Nucleus accumbens (tissue), 56 donors: Measurements from ENCODE around the gene DLL1.

Source experiments
- DNase-seq, 56 donors: peaks; one replicate each; lab custom pipeline; 2025; lab: John Stamatoyannopoulos, UW

The DLL1 gene

DNA sequence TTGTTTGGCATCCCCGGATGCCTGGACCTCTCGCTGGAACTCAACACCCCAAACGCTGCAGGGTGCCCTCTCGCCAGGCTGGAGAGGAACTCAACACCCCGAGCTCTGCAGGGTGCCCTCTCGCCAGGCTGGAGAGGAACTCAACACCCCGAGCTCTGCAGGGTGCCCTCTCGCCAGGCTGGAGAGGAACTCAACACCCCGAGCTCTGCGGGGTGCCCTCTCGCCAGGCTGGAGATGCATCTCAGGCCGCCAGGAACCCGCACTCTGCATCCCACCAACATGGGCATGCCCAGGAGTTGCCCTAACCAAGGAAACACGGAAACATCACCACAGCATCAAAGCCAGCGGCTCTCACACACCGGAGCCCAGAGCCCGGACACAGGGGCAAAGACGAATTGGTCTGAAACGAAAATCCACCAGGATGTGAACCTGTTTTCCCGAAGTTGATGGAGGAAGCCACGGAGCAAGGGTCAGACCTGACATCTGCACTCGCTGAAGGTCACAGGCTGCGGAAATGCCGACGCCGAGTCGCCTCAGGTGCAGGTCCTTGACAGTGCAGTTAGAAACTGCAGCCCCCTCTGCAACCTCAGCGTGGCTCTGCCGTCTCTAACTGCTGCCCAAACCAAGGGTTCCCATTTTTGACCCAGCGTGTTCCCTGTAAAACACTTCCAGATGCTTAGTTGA is 37.5 kb downstream of the DLL1 start:
- DNase-seq, result no peak

DNA sequence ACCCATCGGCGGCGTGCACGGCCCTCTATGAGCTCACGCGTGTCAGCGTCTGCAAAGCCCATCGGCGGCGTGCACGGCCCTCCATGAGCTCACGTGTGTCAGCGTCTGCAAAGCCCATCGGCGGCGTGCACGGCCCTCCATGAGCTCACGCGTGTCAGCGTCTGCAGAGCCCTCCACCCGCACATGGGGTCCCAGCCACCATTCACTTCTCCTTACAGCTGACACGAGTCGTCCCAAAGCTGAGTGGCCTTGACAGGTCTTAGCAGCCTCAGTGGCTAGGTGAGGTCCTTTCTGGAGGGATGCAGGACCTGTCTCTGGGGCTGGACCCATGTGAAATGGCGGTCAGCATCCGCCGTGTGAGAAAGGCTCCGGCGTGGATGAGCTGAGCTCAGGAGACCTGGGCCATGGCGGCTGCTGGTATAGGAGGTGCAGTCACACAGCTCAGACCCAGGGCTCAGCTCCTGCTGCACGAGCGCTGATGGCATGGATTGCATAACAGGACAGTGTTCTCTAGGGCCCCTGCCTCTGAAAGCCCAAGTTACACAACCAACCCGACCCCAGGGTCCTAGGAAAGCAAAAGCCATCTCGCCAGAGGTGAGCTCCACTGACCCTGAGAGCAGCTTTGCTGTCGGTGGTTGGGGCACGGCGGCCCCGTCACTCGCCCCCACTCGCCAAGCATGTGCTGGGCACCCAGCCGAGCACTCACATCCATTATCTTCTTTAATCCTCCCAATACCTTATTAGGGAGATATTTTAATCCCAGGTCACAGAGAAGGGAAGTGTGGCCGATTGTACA is 38.9 kb downstream of the DLL1 start:
- DNase-seq, result no peak

DNA sequence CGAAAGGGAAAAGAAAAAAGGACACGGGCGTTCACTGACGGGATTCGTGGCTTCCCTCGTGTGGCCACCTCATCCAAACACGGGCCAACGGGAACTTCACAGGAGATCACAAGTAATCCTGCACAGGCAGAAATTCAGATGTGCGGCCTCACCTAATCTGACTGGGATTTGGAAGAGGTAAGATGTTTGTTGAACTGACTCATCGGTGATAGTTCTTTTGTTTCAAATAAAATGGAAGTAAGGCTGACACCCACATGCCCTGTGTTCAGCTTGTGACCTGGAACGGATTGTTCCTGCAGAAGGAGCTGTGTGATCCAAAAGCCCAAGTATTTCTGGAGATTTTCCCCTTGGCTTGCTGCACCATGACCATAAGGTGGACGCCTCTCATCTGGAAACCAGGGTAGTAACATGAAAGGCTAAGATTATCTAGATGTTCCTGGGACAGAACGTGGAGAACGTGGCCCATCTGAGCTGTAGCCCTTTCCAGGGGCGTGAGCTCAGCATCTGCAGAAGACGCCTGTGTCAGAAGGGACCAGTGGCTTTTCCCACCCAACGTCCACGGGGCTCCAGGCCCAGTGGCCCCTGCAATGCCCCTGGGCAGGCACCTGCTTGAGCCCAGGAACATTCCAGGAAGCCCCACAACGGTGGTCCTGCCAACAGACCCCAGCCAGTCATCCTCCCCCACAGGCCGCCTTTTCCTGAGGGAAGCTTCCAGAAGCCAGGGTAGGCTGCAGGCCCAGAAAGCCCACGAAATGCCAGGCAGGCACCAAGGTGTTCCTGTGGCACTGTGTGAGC is 39.7 kb downstream of the DLL1 start:
- peak in 2 of 56 donors; percentile 23 to 33 for DNase-seq

DNA sequence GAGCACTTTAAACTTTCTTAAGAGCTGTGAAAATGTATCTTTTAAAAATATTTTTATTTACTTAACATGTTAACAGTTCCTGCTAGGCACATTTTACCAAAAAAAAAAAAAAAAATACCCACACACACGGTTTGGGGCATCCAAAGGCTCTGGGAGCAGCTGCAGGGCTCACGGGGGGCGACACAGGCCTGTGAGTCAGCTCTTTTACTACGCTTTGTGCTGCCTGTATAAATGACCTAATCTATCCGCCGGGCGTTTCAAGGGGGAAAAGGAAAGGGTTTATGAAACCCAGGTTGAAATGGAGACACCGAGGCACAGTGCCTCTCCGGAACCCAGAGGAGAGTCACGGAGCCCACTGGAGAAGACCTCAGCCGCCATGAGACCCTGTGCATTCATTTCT is 40.4 kb downstream of the DLL1 start:
- DNase-seq, result no peak

DNA sequence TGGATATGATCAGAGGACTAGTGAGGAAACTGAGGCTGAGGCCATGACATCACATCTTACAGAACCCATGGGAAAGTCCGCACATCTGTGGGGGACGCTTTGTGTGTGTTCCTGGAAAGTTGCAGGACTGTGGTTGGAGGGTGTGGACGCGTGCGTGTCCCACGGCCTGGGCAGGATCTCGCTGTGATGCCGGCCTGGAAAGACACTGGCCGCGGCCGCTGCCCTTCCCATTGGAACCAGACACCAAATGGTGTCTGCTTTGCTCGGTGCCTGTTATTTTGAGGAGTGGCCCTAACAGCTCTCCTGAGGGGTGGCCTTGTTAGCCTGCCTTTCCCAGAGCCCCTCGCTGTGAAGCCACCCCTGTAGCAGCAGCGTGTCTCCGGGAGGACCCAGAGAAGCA is 41.1 kb downstream of the DLL1 start:
- no peak for DNase-seq

DNA sequence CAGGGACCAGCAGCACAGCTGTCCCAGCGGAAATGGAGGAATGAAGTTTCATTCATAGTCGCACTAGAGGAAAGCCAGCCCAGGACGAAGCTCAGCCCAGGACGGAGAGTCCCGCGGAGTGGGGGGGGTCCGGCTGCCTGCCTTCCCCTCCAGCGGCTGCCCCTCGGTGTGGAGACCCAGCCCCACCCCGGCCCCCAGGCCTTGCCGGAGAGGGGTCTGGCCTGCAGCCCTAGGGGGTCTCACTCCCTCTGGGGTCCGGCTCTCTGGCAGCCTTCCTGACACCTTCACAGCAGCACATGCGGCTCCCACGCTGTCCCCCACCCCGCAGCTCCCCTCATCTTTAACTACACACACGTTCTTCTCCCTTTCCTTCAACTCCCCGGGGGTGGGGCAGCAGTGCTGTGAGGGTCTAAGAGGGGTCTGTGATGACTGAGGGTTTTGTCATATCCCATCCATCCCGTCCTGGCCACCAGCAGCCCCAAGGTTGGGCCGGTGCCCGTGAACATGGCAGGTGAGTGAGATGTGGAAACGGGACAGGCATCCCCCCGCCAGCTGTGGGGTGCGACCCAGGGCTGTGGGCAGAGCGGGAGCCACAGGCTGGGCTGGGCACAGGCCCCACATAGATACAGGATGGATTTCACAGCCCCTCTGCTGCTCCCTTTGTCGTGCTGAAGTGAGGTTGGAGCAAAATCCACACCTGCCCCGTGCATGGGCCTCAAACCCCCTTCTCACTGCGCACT is 41.8 kb downstream of the DLL1 start:
- no peak for DNase-seq

DNA sequence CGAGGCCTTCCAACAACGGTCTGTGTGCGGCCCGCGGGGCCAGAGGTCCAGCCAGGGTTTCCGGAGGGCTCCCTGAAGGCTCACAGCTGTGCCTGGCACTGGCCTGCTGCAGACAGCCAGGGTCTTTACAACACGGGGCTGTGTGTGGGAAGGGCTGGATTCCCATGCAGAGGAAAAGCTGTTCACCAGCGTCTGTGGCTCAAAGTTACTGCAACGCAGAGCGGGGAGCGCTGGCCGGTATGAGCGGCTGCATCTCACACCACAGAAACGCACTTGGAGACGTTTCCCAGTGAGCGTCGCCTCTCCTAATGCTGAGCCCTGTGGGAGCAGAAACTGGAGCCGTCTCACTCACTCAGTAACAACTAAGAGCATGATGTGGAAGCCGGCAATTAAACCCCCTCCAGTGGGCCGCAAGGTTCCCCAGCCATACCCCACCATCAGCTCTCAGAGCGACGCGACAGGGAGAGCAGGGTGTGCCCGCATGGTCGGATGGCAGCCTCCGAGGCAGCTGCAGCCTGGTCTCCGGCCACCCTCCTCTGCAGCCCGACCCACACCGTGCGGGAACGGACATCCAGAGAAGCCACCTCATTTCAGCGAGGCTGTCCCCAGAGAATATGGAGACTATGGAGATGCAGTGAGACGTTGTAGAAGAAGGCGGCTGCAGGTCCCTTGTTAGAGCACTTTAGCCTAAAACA is 42.6 kb downstream of the DLL1 start:
- DNase-seq, result no peak

DNA sequence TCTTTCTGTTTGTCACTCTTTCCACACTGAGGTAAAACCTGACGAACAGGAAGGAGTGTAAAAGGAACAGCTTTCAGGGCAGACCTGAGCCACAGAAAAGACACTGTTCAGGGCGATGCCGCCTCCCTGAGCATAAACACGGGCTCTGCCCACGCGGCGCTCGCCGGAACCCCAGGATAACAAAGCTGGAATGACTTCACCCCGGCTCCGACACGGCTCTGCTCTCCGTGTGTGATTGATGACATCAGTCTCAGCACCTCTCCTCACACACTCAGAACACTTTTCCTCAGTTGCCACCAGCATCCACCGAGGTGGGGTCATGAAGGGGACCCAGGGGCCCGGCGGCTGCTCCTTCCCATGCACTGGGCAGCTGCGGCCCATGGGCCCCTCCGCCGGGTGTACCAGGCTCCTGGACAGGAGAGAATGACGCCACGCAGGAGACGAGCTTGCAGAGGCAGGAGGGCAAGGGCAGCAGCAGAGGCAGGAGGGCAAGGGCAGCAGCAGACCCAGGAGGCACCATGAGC is 43.6 kb downstream of the DLL1 start:
- DNase-seq, result peak in 10 of 56 donors; percentile 24 to 75 (median 36)

DNA sequence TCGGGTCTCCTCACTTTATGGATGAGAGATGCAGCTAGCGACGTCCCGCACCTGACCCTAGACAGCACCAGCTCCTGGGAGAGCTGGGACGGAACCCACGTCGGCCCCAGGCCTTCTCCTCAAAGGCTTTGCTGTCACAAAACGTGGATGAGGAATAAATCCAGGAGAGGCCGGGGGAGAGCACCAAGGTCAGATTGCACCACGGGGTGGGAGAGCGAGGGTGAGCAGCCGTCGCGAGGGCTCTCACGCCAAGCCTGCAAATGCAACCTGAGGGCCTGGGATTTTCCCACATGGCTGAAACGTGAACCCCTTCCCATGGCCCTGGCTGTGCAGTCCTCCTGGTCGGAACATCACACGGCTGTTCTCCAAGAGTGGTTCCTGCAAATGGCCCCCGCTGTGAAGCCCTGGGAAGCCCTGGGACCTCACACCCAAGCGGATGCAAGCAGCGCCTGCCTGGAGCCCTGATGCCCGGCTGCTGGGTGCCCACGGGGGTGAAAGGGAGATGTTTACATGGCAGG is 45.3 kb downstream of the DLL1 start:
- no peak for DNase-seq

DNA sequence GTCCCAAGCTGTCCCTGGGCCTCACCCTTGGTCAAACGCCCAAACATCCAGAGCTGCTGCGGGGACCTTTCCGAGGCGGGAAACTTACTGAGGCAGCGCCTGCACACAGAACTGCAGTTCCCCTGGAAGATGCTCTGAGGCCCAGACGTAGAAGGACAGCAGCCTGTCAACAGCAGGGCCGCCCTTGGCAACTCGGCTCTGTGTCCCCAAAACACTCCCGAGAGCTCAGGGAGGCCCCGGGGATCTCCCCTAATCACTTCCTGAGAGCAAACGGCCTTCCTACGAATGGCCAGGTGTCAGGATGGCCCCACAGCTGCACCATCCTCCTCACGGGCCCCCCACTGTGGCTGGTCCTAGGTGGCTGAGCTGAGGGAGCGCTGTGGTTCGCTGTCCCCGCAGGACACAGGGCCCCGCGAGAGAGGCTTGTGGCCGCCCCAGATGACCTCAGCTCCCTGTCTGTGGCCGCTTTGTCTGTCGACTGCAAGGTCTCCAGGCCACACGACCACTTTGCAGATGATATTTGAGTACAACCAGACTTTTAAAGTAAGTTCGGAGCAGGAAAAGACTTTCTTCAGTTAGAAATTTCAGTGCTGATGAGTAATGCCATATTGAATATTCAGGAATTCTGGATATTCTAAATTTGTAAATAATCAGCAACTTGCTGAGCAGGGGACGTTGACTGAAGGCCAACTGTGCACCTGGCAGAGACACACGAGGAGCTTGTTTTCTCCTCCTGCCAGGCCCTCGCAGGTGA is 46.0 kb downstream of the DLL1 start:
- DNase-seq, result peak in 12 of 56 donors; percentile 14 to 68 (median 40)

DNA sequence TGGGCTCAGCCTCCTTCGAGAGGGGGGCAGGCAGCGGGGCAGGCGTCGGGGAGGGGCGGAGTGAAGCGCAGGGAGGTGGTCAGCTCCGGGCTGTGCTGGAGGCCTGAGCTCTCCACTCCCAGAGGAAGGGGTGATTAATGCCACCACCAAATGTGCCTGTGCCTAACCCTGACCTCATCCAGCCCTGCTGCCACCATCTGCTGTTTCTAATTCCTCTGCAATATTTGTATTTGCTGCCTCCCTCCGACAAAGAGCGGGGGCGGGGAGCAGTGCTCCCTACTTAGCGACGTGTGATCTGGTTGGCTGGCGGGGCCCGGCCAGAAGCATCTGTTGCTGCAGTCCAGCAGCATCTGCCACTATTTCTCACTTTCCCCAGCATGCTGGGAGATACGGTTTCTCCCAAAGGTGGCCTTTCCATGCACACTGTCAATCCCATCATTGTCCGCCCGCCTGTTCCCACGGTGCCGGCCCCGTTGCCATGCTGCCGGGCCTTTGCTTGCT is 47.0 kb downstream of the DLL1 start:
- peak in 39 of 56 donors; percentile 13 to 70 (median 38) for DNase-seq

DNA sequence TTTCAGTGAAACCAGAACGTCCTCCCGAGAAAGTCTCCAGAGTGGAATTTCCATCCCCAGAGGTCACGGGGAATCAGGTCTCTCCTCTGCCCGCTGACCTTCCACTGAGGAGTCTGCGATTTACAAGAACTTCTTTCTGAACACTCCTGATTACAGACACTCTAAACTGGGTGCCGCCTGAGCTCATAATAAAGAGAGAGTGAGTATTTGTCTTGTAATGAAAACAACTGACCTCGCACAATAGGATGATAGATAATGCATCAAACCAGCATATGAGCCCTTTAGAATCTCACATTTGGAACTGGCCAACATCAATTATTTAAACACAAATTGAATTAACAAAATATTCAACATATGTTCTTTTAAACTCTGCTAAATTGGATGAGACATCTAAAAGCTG is 47.5 kb downstream of the DLL1 start:
- DNase-seq, result peak in 1 of 56 donors; percentile 9

DNA sequence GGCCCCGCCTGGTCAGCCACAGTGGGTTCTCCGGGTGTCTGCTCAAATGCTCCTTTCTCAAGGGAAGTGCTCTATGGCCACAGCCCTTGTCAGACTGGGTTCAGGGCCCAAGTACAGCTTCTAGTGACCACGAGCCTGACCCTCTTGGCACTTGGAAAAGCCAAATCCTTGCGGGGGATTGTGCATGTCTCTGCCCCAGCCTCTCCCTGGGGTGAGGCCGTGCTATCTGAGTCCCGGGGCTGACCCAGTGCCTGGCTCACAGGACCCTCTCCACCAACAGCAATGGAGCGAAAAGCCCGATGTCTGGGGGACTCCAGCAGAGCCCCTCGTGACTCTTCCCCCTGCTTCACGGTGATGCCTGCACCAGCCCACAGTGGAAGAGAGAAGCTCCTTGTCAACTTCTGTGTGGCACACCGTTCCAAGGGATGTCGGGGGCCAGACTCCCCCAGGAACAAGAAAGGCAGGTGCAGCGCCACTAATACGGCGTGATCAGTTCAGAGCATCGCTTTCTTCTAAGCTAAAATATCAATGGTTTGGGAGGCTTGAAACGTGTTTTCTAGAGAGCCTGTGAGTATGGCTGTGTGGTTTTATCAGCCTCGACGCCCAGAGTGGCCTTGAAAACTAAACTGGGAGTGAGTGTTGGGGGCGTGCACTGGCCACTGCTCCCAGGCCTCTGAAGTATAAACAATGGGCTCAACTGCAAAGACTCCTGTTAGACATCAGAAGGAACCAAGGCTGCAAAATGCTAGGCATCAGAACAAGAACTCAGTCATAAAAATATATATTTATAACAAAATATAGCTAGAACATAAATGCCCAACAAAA is 51.9 kb downstream of the DLL1 start:
- DNase-seq, result no peak

DNA sequence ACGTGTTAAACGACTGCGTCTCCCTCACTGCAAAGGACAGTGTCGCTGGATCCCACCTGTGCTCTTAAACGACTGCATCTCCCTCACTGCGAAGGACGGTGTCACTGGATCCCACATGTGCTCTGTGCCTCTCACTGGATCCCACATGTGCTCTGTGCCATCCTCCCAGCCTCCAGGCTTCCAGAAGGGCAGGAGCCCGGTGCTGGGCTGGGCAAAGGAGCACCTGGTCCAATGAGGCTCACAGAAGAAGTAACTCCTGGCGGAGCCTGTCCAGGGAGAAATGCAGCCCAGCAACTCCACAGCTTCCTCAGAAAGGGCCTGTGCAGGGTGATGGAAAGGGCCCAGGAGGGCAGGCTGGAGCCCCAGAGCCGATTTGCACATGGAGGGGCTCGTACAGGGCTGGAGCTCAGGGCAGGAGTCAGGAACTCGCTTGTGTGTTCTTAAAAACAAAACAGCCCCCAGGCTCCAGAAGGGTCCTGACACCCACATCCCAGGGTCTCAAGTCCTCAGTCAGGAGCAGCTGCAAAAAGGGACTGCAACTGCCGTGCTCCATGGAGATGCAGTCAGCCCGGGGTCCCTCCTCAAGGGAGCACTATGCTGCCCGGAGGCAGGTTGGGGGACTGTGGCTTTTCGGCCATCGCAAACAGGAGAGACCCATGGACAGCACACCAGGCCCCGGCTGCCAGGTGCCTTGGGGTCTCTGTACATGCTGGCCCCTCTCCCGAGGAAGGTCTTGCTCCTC is 52.7 kb downstream of the DLL1 start:
- no peak for DNase-seq

DNA sequence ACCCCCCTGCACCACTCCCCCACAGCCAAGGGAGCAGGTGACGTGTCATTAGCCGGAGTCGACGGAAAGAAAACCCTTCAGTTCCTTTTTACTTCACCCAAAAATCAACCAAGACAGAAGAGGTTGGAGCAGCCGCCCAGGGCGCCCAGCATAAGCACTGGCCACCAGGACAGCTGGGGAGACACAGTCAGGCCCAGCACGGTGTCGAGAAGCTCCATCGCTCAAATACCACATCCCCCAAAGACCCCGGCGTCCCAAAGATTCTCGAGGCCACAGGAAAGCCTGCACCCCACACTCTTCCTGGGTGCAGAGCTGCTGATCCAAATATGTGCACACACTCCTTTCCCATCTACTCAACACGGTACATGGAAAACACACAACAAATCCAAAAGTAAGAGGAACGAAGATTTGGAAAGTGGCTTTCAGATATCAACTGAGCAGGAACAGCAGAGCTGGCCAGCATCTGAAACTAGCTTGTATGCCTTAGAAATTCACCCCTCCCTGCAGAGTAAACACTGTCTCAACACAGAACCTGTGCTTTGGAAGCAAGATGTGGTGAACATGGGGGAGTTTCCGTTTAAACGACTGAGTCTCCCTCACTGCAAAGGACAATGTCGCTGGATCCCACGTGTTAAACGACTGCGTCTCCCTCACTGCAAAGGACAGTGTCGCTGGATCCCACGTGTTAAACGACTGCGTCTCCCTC is 54.6 kb downstream of the DLL1 start:
- no peak for DNase-seq
